ENCODE measurements around the gene CNN2. TPM values are rescaled to one million over a fixed set of nuclear protein-coding genes. Genes with fewer than 3 reads are reported as not detected.

The CNN2 gene
- total RNA-seq: 10 to 100 TPM; 47.8 to 48.5 TPM

GRCh38 chr19:1025960-1026782 is at the start of gene CNN2:
CNN2 (plus strand) TSS chr19:1026608; CDS start chr19:1026662, 54 bp downstream.
- peak; percentile 78 for DNase-seq (ENCODE audit: low spot score)
- H3K27ac ChIP-seq: peak within 1 kb of the TSS; percentile 97 to 98
- H3K36me3 ChIP-seq: no peaks in the 10 kb centered on the region
- no peaks in the 10 kb centered on the region for H3K9me3 ChIP-seq
- TF ChIP-seq, protein P1, sequence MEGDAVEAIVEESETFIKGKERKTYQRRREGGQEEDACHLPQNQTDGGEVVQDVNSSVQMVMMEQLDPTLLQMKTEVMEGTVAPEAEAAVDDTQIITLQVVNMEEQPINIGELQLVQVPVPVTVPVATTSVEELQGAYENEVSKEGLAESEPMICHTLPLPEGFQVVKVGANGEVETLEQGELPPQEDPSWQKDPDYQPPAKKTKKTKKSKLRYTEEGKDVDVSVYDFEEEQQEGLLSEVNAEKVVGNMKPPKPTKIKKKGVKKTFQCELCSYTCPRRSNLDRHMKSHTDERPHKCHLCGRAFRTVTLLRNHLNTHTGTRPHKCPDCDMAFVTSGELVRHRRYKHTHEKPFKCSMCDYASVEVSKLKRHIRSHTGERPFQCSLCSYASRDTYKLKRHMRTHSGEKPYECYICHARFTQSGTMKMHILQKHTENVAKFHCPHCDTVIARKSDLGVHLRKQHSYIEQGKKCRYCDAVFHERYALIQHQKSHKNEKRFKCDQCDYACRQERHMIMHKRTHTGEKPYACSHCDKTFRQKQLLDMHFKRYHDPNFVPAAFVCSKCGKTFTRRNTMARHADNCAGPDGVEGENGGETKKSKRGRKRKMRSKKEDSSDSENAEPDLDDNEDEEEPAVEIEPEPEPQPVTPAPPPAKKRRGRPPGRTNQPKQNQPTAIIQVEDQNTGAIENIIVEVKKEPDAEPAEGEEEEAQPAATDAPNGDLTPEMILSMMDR (IDR thresholded peaks at IDR 0.05): no peak
- peak within 1 kb of the TSS; percentile 84 to 96 for H3K4me3 ChIP-seq
- peaks cover 0 to 59% of the 10 kb centered on the region in 2 donors for H3K4me1 ChIP-seq
- no peaks in the 10 kb centered on the region for H3K27me3 ChIP-seq

GRCh38 chr19:977058-977464 is 49.3 kb upstream of the CNN2 start:
- H3K4me1 ChIP-seq: no peaks in the 10 kb centered on the region
- no peaks in the 10 kb centered on the region for H3K27me3 ChIP-seq
- no peak for DNase-seq (ENCODE audit: low spot score)
- no peak overlapping the region for H3K27ac ChIP-seq
- no peak overlapping the region for H3K4me3 ChIP-seq
- no peaks in the 10 kb centered on the region for H3K36me3 ChIP-seq
- H3K9me3 ChIP-seq: no peaks in the 10 kb centered on the region
- TF ChIP-seq, protein P1 (IDR thresholded peaks at IDR 0.05): no peak

- no peak for DNase-seq (ENCODE audit: low spot score)
- Histone ChIP-seq H3K27ac (no peak overlapping the region), H3K36me3 (no peaks in the 10 kb centered on the region), H3K9me3 (no peaks in the 10 kb centered on the region), H3K27me3 (no peaks in the 10 kb centered on the region), H3K4me3 (no peak overlapping the region), H3K4me1 (peaks cover 0 to 17% of the 10 kb centered on the region in 2 donors)
- TF ChIP-seq, protein P1 (IDR thresholded peaks at IDR 0.05): no peak
These were observed 47.1 kb upstream of the CNN2 start for GRCh38 chr19:979318-979741.

- no peak for DNase-seq (ENCODE audit: low spot score)
- TF ChIP-seq, protein P1 (IDR thresholded peaks at IDR 0.05): no peak
- Histone ChIP-seq H3K4me3 (no peak overlapping the region), H3K36me3 (no peaks in the 10 kb centered on the region), H3K27me3 (no peaks in the 10 kb centered on the region), H3K4me1 (peaks cover 0 to 25% of the 10 kb centered on the region in 2 donors), H3K9me3 (no peaks in the 10 kb centered on the region), H3K27ac (no peak overlapping the region)
These were observed 46.0 kb upstream of the CNN2 start for GRCh38 chr19:980133-980998.

- TF ChIP-seq, protein P1 (IDR thresholded peaks at IDR 0.05): peak; percentile 94 to 100
- Histone ChIP-seq H3K9me3 (no peaks in the 10 kb centered on the region), H3K4me3 (peak overlapping the region in 1 of 2 donors; percentile 44), H3K27ac (peak overlapping the region in 1 of 2 donors; percentile 84), H3K36me3 (no peaks in the 10 kb centered on the region), H3K4me1 (peaks cover 0 to 25% of the 10 kb centered on the region in 2 donors), H3K27me3 (no peaks in the 10 kb centered on the region)
- DNase-seq (ENCODE audit: low spot score): peak; percentile 64
These were observed 43.7 kb upstream of the CNN2 start for GRCh38 chr19:982567-983170.

Data from right atrium auricular region (tissue), 2 donors.